Activated CD8-positive, alpha-beta memory T cell treated with anti-CD3 and anti-CD28 coated beads, Interleukin-2, amount 50 U/mL, for 4 hours (primary cell): Measurements from ENCODE around the gene TSR3.

ENCODE experiments used
- DNase-seq: peaks from one replicate; pipeline ENCODE4 v3.0.0-alpha.2; 2020

Gene TSR3

GRCh38 chr16:1377406-1378010 is 25.8 kb upstream of the TSR3 start:
- DNase-seq, result no peak

- no peak for DNase-seq
These were observed 24.2 kb upstream of the TSR3 start for GRCh38 chr16:1375741-1376410.

- no peak for DNase-seq
These were observed 23.6 kb upstream of the TSR3 start for GRCh38 chr16:1375298-1375640.

GRCh38 chr16:1374418-1375297 is 23.0 kb upstream of the TSR3 start:
- DNase-seq, result no peak

GRCh38 chr16:1372292-1372950 is 20.7 kb upstream of the TSR3 start:
- DNase-seq, result no peak

GRCh38 chr16:1371054-1371978 is 19.6 kb upstream of the TSR3 start:
- no peak for DNase-seq

- DNase-seq, result no peak
These were observed 16.0 kb upstream of the TSR3 start for GRCh38 chr16:1367486-1368174.

GRCh38 chr16:1366712-1367299 is 15.1 kb upstream of the TSR3 start:
- no peak for DNase-seq

- DNase-seq, result no peak
These were observed 14.5 kb upstream of the TSR3 start for GRCh38 chr16:1366060-1366711.

- no peak for DNase-seq
These were observed 12.8 kb upstream of the TSR3 start for GRCh38 chr16:1364510-1364909.

- peak; percentile 71 for DNase-seq
These were observed 11.9 kb upstream of the TSR3 start for GRCh38 chr16:1363501-1364041.

- DNase-seq, result no peak
These were observed 11.1 kb upstream of the TSR3 start for GRCh38 chr16:1362807-1363206.

- DNase-seq, result no peak
These were observed 10.1 kb upstream of the TSR3 start for GRCh38 chr16:1361685-1362360.

GRCh38 chr16:1357906-1358566 is 6.4 kb upstream of the TSR3 start:
- no peak for DNase-seq

GRCh38 chr16:1356061-1356900 is 4.6 kb upstream of the TSR3 start:
- DNase-seq, result no peak

- no peak for DNase-seq
These were observed 3.9 kb upstream of the TSR3 start for GRCh38 chr16:1355591-1355990.

- DNase-seq, result no peak
These were observed 3.3 kb upstream of the TSR3 start for GRCh38 chr16:1354815-1355540.

GRCh38 chr16:1351215-1351581 is 480 bp downstream of the TSR3 start:
- no peak for DNase-seq
